HepG2 (cell line): ENCODE results near the gene RAB20. TPM values are rescaled to one million over a fixed set of nuclear protein-coding genes. Genes with fewer than 3 reads are reported as not detected.

Source experiments
- ARNTL ChIP-seq: sonication (generic); formaldehyde crosslinking; IDR thresholded peaks from 2 replicates; pipeline ENCODE4 v1.4.0; 2020; ENCODE audit warnings: mild to moderate bottlenecking, missing genetic modification reagents
- BRD4 ChIP-seq: sonication (generic); formaldehyde crosslinking; IDR thresholded peaks from 2 replicates; pipeline ENCODE4 v1.4.0; 2020; ENCODE audit warnings: missing genetic modification reagents
- CCDC6 ChIP-seq: sonication (generic); formaldehyde crosslinking; IDR thresholded peaks from 2 replicates; pipeline ENCODE4 v1.8.1; 2022; ENCODE audit warnings: mild to moderate bottlenecking, missing genetic modification reagents, moderate library complexity
- ELF3 ChIP-seq: IDR thresholded peaks from 2 replicates; pipeline ENCODE4 v1.6.1; 2016; ENCODE audit warnings: missing genetic modification reagents, missing compliant biosample characterization
- FOXA3 ChIP-seq: IDR thresholded peaks from 2 replicates; pipeline ENCODE4 v1.6.1; 2016; ENCODE audit warnings: missing genetic modification reagents, missing compliant biosample characterization
- GLI4 ChIP-seq: sonication (generic); formaldehyde crosslinking; IDR thresholded peaks from 2 replicates; pipeline ENCODE4 v1.5.1; 2020; ENCODE audit warnings: missing genetic modification reagents, mild to moderate bottlenecking, moderate library complexity, borderline replicate concordance
- KDM4B ChIP-seq: sonication (generic); formaldehyde crosslinking; IDR thresholded peaks from 2 replicates; pipeline ENCODE4 v1.4.0; 2020; ENCODE audit warnings: missing genetic modification reagents
- KDM5A ChIP-seq: fragments of 200-600 bp; sonication (generic); IDR thresholded peaks from 2 replicates; pipeline ENCODE4 v1.7.0; 2018; ENCODE audit warnings: antibody characterized with exemption, mild to moderate bottlenecking, low read length, borderline replicate concordance
- KMT2A ChIP-seq: sonication (generic); formaldehyde crosslinking; IDR thresholded peaks from 2 replicates; pipeline ENCODE4 v1.4.0; 2020; ENCODE audit warnings: missing genetic modification reagents
- MAX ChIP-seq: IDR thresholded peaks from 2 replicates; pipeline ENCODE4 v1.6.1; 2012; ENCODE audit warnings: inconsistent platforms
- MED1 ChIP-seq: sonication (generic); formaldehyde crosslinking; IDR thresholded peaks from 2 replicates; pipeline ENCODE4 v1.4.0; 2020; ENCODE audit warnings: missing genetic modification reagents
- MEF2D ChIP-seq: sonication (generic); formaldehyde crosslinking; IDR thresholded peaks from 2 replicates; pipeline ENCODE4 v1.5.1; 2020; ENCODE audit warnings: mild to moderate bottlenecking, missing genetic modification reagents
- NCOA2 ChIP-seq: sonication (generic); formaldehyde crosslinking; IDR thresholded peaks from 2 replicates; pipeline ENCODE4 v1.8.0; 2022; ENCODE audit warnings: inconsistent platforms
- SAP130 ChIP-seq: IDR thresholded peaks from 2 replicates; pipeline ENCODE4 v1.6.1; 2016; ENCODE audit warnings: low read depth
- SMAD9 ChIP-seq: sonication (generic); formaldehyde crosslinking; IDR thresholded peaks from 2 replicates; pipeline ENCODE4 v1.5.1; 2020; ENCODE audit warnings: mild to moderate bottlenecking, missing genetic modification reagents
- SOX6 ChIP-seq, 2 experiments: fragments of 450-650 bp in 1 of 2; sonication (generic) in 1 of 2; formaldehyde crosslinking in 1 of 2; IDR thresholded peaks; 2 replicates each; pipeline versions ENCODE4 v1.4.0 to v1.6.1; 2017 to 2020; ENCODE audit warnings: antibody characterized with exemption in 1 of 2, mild to moderate bottlenecking in 1 of 2, missing genetic modification reagents in 1 of 2
- SP140L ChIP-seq: sonication (generic); formaldehyde crosslinking; IDR thresholded peaks from 2 replicates; pipeline ENCODE4 v1.4.0; 2020; ENCODE audit warnings: missing genetic modification reagents, borderline replicate concordance
- TGIF2 ChIP-seq: IDR thresholded peaks from 2 replicates; pipeline ENCODE4 v1.6.1; 2016; ENCODE audit warnings: control low read depth, missing compliant biosample characterization
- THAP8 ChIP-seq: sonication (generic); formaldehyde crosslinking; IDR thresholded peaks from 2 replicates; pipeline ENCODE4 v1.5.1; 2020; ENCODE audit warnings: missing genetic modification reagents, mild to moderate bottlenecking, borderline replicate concordance
- ZNF20 ChIP-seq: sonication (generic); formaldehyde crosslinking; IDR thresholded peaks from 2 replicates; pipeline ENCODE4 v1.4.0; 2020; ENCODE audit warnings: mild to moderate bottlenecking, moderate library complexity, missing genetic modification reagents
- ZNF264 ChIP-seq: sonication (generic); formaldehyde crosslinking; IDR thresholded peaks from 2 replicates; pipeline ENCODE4 v1.4.0; 2020; ENCODE audit warnings: missing genetic modification reagents
- ZNF350 ChIP-seq: sonication (generic); formaldehyde crosslinking; IDR thresholded peaks from 2 replicates; pipeline ENCODE4 v1.4.0; 2020; ENCODE audit warnings: mild to moderate bottlenecking, low read depth, missing genetic modification reagents, borderline replicate concordance
- ZNF496 ChIP-seq: sonication (generic); formaldehyde crosslinking; IDR thresholded peaks from 2 replicates; pipeline ENCODE4 v1.8.1; 2023; ENCODE audit warnings: mild to moderate bottlenecking, moderate library complexity, missing genetic modification reagents; ENCODE audit not compliant: insufficient replicate concordance
- ZNF512 ChIP-seq: sonication (generic); formaldehyde crosslinking; IDR thresholded peaks from 2 replicates; pipeline ENCODE4 v1.4.0; 2020; ENCODE audit warnings: mild to moderate bottlenecking, missing genetic modification reagents
- ZNF543 ChIP-seq: sonication (generic); formaldehyde crosslinking; IDR thresholded peaks from 2 replicates; pipeline ENCODE4 v1.4.0; 2020; ENCODE audit warnings: mild to moderate bottlenecking, missing genetic modification reagents
- ZNF691 ChIP-seq: sonication (generic); formaldehyde crosslinking; IDR thresholded peaks from 2 replicates; pipeline ENCODE4 v1.4.0; 2020; ENCODE audit warnings: missing genetic modification reagents, low read depth, mild to moderate bottlenecking, borderline replicate concordance
- polyA plus RNA-seq, 8 experiments: library from polyadenylated mRNA; depleted of rRNA in 3 of 8; stranded (reverse) in 7 of 8; unstranded in 1 of 8; fragments of >200 nt; fragmentation: Illumina TruSeq in 4 of 8; extraction: Trizol in 4 of 8; gene quantifications; 2 replicates each; pipeline versions ENCODE4 v1.2.1 to v1.2.3, GENCODE V29; 2011 to 2016; ENCODE audit warnings: low read depth in 4 of 8, missing spikeins in 1 of 8, mixed read lengths in 1 of 8; ENCODE audit not compliant: insufficient read depth in 1 of 8
- total RNA-seq, 5 experiments: library from RNA; depleted of rRNA; stranded (reverse); fragments of >200 nt; fragmentation: Illumina TruSeq; extraction: Trizol; gene quantifications; 2 replicates each; pipeline ENCODE4 v1.2.3, GENCODE V29; 2016; ENCODE audit warnings: low read depth in 1 of 5

The RAB20 gene
- total and polyA plus RNA-seq, 2 of the 13 experiments (the other 11 are each of a cell fraction or from before 2014, with no cell fraction given): 15.6 to 30.5 TPM

DNA sequence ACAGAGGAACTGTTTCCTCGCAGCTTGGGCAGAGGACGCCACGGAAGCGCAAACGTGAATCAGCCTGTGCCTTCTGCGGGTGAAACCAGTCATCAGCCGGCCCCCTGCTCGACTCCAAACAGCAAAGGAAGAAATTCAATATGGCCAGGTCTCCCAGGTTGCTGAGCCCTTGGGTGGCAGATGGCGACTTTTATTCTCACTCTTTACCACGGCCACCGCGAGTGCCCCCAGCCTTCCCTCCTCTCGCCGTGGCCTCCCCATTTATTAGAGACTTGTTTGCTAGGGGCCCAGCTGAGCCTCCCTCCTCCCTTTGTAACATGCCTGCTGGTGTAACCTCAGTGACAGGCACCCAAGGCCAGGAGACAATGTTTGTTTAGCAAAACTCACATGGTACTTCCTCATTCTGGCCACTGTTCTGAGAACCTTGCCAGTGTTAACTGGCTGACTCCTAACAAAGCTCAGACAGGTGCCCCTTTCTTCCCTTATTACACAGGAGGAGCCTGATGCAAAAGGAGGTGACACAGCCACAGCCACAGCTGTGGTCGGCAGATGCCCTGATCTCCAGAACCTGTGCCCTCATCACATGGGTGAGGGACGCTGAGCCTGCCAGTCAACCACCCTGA, 5.8 kb downstream of the RAB20 start (continued):
- TF ChIP-seq KDM5A (no peak), MED1 (CRISPR knock-in tag) (peak; percentile 51), ZNF512 (CRISPR knock-in tag) (no peak), THAP8 (no peak), KDM4B (no peak), ELF3 (peak; percentile 100), SAP130 (CRISPR knock-in tag) (peak; percentile 96), BRD4 (CRISPR knock-in tag) (no peak), ARNTL (CRISPR knock-in tag) (no peak), ZNF543 (CRISPR knock-in tag) (0 out of 2 replicates have a peak, but pooled peaks have one; percentile 33), KMT2A (CRISPR knock-in tag) (peak; percentile 33; the same call in 1 of the 2 replicates), FOXA3 (CRISPR knock-in tag) (peak; percentile 87), MAX (peak; percentile 74), ZNF20 (CRISPR knock-in tag) (no peak), GLI4 (CRISPR knock-in tag) (no peak), ZNF691 (peak; percentile 34; the same call in 1 of the 2 replicates), NCOA2 (CRISPR knock-in tag) (peak; percentile 26; the same call in 1 of the 2 replicates), CCDC6 (CRISPR knock-in tag) (no peak), ZNF496 (no peak), ZNF350 (CRISPR knock-in tag) (peak; percentile 48; the same call in 1 of the 2 replicates), SP140L (CRISPR knock-in tag) (no peak), ZNF264 (CRISPR knock-in tag) (peak; percentile 70; the same call in 1 of the 2 replicates), SMAD9 (CRISPR knock-in tag) (no peak), SOX6 (IDR thresholded peaks at IDR 0.05) (no peak), SOX6 (CRISPR knock-in tag; IDR thresholded peaks at IDR 0.05) (peak; percentile 59), MEF2D (0 out of 2 replicates have a peak, but pooled peaks have one; percentile 19), TGIF2 (peak; percentile 94)
